ENCODE results near the gene TCF12.

GRCh38 chr15:57069423-57069822 is 151.0 kb downstream of the TCF12 start:
- no peak for TF ChIP-seq POLR2A (IDR thresholded peaks at IDR 0.05)
- TF ChIP-seq CTCF (IDR thresholded peaks at IDR 0.05): no peak
- no peak for TF ChIP-seq POLR2AphosphoS5 (IDR thresholded peaks at IDR 0.05)
